Left kidney (tissue), 2 donors: ENCODE data around the gene GJB3. TPM values are rescaled to one million over a fixed set of nuclear protein-coding genes. Genes with fewer than 3 reads are reported as not detected.

Experiments
- DNase-seq: peaks from one replicate; pipeline ENCODE4 v3.0.0-alpha.2; 2013
- polyA plus RNA-seq: library from polyadenylated mRNA; unstranded; fragments of 120-200 nt; gene quantifications from one replicate; pipeline ENCODE4 v1.2.1, GENCODE V29; 2013; ENCODE audit not compliant: insufficient read length

GJB3 gene
- polyA plus RNA-seq, 1 donor, result 0.23 TPM

DNA sequence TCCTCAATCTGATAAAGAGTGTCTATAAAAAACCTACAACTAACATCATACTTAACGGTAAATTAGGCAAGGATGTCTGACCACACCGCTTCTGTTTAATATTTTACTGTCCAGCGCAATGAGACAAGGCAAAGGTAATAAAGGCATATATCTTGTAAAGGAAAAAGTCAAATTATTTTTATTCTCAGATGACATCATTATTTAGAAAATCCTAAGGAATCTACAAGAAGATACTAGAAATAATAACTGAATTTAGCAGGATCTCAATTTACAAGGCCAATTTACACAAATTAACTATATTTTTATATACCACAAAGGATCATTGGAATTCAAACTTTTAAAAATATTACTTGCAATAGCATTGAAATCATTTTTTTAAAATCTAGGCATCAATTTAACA, 41.2 kb downstream of the GJB3 start:
- DNase-seq, result no peak

- DNase-seq, result no peak
These were observed 43.9 kb downstream of the GJB3 start for GRCh38 chr1:34824817-34825454.

- no peak for DNase-seq
These were observed 44.6 kb downstream of the GJB3 start for GRCh38 chr1:34825455-34826091.

DNA sequence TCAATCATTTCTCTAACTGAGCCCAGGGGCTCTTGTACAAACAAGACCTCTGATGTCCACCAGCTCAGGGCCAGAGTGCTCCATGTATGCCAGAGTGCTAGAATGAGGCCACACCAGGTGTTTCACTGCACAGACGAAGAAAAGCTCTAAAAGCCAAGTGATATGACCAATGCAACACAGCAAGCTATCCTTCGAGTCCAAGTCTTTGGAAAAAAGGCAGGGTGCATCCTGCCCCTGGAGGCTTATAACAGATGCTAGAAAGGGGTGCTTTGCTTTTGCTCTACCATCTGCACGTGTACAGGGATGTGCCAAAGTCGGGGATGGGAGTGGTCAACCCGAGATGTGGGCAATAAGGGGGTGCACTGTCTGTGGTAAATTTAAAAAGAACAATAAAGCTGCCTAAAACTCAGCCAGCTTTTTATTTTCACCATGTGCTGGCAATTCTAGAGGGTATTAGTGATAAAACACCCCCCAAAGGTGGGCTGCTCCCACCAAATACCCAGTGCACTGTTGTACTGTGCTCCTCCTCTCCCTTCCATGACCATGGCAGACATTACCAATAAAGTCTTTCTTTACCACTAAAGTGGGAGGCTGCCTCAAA, 46.4 kb downstream of the GJB3 start:
- DNase-seq, result no peak

DNA sequence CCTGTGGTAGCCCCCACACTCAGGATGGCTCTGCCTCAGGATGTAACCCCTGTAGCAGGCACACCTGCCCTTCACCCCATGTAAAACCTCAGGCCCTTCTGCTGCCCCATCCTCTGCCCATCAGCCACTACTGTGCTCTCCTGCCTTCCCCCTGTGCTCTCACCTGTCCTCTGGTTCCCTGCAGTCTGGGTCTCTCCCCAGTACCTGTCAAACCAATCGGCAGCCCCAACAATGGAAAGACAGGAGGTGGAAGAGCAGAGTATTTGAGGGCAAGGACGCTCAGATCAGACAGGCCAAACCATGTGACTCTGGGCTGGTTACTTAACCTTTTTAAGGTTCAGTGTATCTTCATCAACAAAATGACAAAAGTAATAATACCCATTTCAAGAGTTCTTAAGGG, 47.6 kb downstream of the GJB3 start:
- DNase-seq, result no peak

DNA sequence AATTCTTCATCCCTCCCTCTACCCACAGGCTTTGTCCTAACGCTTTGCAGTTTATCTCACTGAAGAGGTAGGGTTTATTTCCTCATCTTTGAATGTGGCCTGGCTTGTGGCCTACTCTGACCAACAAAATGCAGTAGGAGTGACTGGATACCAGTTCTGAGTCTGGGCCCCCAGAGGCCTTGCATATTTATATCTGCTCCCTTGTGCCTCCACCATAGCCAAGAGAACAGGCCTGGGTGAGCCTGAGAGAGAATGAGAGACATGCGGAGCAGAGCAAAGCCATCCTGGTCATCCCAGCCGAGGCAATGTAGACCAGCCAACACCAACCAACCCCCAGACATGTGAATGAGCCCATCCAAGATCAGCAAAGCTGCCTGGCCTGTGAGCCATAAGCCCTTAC, 48.2 kb downstream of the GJB3 start:
- DNase-seq, result no peak

DNA sequence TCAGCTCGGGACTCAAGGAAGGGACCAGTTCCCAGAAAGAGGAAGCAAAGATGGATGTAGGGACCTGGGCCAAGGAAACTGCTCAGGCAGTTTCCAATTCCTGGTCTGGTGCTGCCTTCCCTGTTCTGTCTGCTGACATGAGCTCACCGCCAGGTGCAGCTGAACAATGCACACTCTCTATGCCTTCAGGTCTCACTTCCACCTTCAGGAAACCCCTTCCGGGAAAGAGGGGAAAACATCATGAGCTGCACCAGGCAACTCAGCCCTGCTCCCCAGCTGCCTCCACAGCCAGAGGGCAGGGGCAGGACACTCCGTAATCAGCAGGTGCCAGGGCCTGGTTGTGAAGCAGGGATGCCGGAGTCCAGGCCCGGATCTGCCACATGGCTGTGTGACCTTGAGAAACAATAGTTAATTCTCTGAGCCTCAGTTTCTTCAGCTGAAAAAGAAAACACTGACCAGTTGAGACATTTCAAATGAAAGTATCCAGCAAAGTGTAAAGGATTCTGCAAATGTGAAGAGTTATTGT, 50.8 kb downstream of the GJB3 start:
- no peak for DNase-seq

GRCh38 chr1:34833711-34834110, 52.7 kb downstream of the GJB3 start:
- no peak for DNase-seq

Other genes with a start within 250 kb of the GJB3 start
- gene GJB5, start 26.2 kb upstream of the GJB3 start, polyA plus RNA-seq, result 0.20 TPM
- gene GJB4, start 21.5 kb upstream of the GJB3 start, polyA plus RNA-seq, result 0.25 TPM
- gene GJA4, start 11.8 kb downstream of the GJB3 start, polyA plus RNA-seq, result 11.2 TPM
- gene SMIM12, start 78.5 kb downstream of the GJB3 start, polyA plus RNA-seq, result 34.8 TPM
- 1.9 TPM for gene DLGAP3, start 148.4 kb downstream of the GJB3 start, polyA plus RNA-seq
- 25.9 TPM for gene TMEM35B, start 204.1 kb downstream of the GJB3 start, polyA plus RNA-seq